NCI-H146 (cell line): Measurements from ENCODE around the gene SUGT1.
"Not testable (repeated sequence)": the region's sequence is repeated elsewhere in the genome, so short reads cannot be mapped to it uniquely, and the experiment has no call there.

Source experiments
- DNase-seq: peaks from one replicate; lab custom pipeline; 2025; lab: John Stamatoyannopoulos, UW

Gene SUGT1

GRCh38 chr13:52669677-52670076 lies 17.0 kb downstream of the SUGT1 start:
- no peak for DNase-seq

DNA sequence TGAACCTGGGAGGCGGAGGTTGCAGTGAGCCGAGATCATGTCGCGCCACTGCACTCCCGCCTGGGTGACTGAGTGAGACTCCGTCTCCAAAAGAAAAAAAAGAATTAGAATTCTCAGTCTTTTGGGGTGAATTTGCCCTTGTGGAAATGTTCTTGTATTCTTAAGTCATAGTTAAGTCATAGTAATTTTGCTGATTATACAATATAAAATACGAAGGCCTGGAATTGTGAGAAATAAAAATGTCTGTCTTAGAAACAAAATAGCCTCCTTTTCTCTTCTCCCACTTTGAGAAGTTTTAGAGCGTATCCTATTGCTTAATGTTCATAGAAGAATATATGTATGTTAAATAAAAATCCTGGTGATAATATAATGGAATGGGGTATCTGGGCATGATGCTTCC lies 18.1 kb downstream of the SUGT1 start:
- no peak for DNase-seq

GRCh38 chr13:52673465-52673864 lies 20.8 kb downstream of the SUGT1 start:
- DNase-seq, result no peak

GRCh38 chr13:52677823-52678222 lies 25.2 kb downstream of the SUGT1 start:
- DNase-seq, result no peak

GRCh38 chr13:52685806-52686205 lies 33.2 kb downstream of the SUGT1 start:
- not testable (repeated sequence) for DNase-seq

DNA sequence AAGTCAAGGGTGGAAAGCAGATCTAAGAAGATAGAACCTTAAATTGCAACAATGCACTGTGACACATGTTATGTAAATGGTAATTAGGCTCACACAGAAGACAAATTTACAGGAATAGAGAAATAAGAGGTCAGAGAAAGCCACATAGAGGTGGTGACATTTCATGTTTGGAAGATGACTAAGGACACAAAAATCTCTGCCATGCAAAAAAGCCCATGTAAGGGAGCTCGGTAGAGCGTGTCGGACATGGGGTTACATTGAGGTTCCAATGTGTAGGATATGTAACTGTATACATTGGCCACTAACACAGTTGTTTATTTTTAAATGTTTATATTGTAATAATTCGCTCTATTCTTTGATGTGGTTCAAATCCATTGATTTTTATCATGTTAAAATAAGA lies 33.7 kb downstream of the SUGT1 start:
- no peak for DNase-seq

DNA sequence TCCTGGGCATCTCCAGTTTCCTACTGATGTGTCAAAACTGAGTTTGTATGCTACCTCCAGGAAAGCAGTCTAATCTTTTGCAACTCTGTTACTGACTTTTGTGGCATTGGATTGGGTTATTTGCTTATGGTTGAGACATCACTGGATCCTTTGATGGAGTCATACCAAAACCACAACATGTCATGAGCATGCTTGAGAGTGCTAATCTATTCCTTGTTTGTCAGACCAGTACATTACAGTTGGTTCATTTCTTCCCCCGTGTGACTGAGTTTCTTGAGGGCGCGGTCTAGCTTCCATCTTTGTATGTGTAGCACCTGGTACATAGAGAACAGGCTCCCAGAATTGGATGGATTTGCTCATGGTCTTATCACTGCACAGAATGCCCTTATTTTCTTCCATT lies 43.2 kb downstream of the SUGT1 start:
- no peak for DNase-seq

- no peak for DNase-seq
Measured at GRCh38 chr13:52696566-52696965, 43.9 kb downstream of the SUGT1 start.

DNA sequence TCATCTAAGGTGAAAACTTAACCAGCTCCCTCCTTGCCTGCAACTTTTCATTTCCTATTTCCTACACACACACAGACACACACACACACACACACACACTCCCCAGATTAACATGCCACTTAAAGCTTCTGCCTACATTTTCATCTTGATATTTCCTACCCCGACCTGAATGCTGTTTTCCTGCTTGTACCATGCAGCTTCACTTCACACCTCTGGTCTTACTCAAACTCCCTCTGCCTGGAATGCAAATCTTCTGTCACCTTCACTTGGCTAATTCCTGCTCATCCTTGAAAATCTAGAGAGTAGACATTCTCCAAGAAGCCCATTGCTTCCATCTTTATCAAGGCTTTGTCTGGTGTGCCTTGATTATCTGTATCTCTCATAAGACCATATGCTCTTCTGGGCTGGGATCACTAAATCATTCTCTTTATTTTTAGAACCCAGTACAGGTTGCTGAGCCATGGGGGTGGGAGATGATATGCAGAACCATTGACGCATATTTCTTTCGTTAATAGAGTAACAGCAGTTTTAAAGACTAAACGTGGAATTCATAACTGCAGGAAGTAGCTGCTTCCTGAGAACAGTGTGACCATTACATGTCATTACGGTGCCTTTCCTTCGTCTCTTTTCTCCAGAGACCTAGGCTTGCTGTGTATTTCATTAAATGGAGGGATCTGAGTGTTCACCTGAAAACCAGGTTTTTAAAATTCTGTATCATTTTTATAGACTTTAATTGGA lies 49.3 kb downstream of the SUGT1 start:
- no peak for DNase-seq

DNA sequence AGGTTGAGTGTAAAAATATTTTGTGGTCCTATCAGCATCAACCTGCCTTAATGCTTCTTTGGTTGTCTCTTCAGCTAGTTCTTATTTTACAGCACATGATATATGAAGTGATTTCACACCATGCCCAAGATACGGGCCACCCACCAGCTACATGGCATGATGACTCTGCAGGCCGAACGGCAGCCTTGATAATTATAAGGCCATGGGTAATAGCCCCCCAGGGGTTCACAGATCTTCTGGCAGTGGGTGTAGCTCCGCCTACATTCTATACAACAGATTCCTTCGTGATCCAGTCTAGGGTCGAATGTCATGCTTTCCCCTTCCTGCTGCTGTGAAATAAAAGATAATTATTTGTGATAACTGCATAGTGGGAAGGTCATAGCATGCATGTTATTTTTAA lies 50.8 kb downstream of the SUGT1 start:
- DNase-seq, result peak; percentile 50

DNA sequence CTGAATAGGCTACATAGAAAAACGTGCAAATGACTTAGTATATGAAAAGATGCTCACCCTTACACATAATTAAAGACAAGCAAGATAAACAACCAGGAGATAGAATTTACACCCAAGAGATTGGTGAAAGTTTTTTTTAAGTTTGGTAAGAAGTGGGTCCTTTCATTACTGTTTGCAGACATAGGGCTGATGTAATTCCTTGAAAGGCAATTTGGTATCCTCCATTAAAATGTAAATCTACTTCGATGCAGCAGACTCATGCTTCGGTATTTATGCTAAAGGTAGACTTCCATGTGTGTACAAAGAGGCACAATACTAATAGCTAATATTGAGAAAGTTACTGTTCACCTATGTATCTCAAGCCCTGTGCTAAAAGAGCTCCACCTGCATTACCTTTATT lies 53.4 kb downstream of the SUGT1 start:
- DNase-seq, result no peak

- DNase-seq, result peak; percentile 81
Measured at GRCh38 chr13:52707375-52707774, 54.7 kb downstream of the SUGT1 start.

DNA sequence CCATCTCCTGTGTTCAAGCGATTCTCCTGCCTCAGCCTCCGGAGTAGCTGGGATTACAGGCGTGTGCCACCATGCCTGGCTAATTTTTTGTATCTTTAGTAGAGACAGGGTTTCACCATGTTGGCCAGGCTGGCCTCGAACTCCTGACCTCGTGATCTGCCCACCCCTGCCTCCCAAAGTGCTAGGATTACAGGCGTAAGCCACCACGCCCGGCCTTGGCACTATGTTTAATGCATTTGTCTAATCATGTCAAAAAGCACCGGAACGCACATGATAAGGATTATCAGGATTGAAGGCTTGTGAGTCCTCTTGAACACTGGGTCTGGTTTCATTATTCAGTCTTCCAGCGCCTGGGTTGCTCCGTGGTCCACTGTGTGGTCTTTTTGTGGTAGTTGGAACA lies 55.6 kb downstream of the SUGT1 start:
- DNase-seq, result not testable (repeated sequence)

DNA sequence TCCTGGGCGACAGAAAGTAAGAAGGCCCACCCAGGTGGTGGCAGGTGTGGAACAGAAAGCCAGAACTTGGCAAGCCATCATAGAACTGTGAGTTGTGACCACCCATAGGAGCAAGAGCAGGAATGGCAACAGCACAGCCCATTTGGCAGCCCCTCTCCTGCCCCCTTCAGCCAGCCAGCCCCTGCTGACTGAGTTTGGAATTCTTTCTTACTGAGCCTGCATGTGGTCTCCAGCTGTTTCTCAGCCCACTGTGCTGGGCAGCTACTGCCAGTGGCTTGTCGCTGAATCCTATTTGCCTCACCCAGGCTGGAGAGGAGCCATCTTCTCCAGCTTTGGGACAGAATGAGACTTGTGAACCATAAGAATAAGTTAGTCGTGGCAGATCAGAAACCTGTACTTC lies 58.6 kb downstream of the SUGT1 start:
- no peak for DNase-seq

GRCh38 chr13:52712385-52712784 lies 59.7 kb downstream of the SUGT1 start:
- peak; percentile 41 for DNase-seq

GRCh38 chr13:52713894-52714293 lies 61.3 kb downstream of the SUGT1 start:
- no peak for DNase-seq

GRCh38 chr13:52720904-52721303 lies 68.3 kb downstream of the SUGT1 start:
- DNase-seq, result not testable (repeated sequence)

GRCh38 chr13:52721356-52721755 lies 68.7 kb downstream of the SUGT1 start:
- not testable (repeated sequence) for DNase-seq

GRCh38 chr13:52723181-52723580 lies 70.5 kb downstream of the SUGT1 start:
- no peak for DNase-seq

DNA sequence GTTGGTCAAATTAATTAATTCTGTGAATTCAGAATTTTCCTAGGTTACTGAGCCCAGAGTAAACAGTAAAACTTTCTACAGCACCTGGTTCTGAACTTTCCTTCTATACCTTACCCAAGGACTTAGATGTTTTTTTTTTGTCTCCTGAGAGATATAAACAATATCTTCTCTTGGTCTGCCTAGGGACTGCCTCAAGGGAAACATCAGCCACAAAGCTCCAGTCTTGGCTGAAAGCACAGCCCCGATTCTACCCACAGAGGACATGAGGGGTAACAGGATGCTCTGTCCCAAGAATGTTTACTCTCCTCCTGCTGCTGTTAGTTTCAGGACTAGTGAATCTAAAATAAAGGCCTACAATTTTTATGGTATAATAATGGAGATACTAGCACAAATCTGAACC lies 72.7 kb downstream of the SUGT1 start:
- no peak for DNase-seq

DNA sequence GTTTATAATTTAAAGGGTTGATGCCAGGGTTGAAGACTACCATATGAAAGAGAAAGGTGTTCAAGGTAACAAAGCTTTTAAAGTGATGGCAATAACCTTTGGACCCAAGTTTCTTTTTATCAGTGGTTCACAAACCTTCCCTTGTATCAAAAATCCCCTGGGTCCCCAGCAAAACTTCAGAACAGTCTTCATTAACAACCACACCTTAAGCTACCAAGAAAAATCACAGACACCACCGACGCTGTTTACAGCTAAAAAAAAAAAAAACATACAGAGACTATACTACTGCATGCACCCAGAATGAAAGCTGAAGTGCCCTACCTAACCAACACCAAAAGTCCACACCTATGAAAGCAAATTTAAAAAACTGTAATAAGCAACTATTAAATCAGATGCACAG lies 73.6 kb downstream of the SUGT1 start:
- DNase-seq, result no peak

- DNase-seq, result no peak
Measured at GRCh38 chr13:52734075-52734623, 81.5 kb downstream of the SUGT1 start.

DNA sequence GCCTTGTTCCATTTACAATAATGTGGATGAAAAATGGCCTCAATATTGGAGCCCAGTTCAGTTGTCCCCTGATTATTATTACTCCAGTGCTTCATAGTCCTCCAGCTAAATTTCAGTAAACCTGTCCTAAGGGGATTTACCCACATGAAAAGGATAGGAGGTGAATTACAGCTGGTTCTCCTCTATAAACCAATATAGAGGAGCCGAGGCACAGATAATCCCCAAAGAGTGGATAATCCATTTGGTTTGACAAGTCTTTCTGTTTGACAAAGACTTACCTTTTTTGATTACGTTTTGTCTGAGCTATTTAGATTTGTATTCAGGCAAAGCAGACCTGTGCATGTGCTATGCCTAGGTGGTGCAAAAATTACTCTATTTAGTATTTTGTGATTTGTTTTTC lies 84.3 kb downstream of the SUGT1 start:
- DNase-seq, result no peak

DNA sequence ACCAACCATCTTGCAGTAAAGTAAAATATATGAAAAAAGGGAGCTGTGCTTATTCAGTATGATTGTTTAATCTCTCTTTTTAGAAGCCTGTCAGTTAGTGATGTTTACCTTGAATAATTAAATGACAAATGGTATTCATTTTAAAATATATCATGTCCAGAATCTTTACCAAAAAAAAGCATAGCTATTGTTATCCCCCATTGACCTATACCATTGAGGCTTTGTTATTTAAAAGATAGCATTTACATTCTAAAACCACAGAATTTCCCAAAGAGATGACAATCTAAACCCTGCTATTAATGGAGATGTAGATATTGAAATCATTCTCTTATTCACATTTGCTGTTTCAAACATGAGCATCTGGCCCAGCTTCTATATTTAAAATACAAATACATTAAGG lies 84.8 kb downstream of the SUGT1 start:
- no peak for DNase-seq
